Activated naive CD4-positive, alpha-beta T cell treated with anti-CD3 and anti-CD28 coated beads, Interleukin-2, amount 50 U/mL, for 16 hours (primary cell): ENCODE data around the gene BCDIN3D.

Experiments
- DNase-seq: peaks from one replicate; pipeline ENCODE4 v3.0.0-alpha.2; 2020

Gene BCDIN3D

GRCh38 chr12:49813131-49813530 lies 29.8 kb downstream of the BCDIN3D start:
- no peak for DNase-seq

- no peak for DNase-seq
Measured at GRCh38 chr12:49811961-49812401, 30.9 kb downstream of the BCDIN3D start.

- no peak for DNase-seq
Measured at GRCh38 chr12:49811136-49811535, 31.8 kb downstream of the BCDIN3D start.

- DNase-seq, result no peak
Measured at GRCh38 chr12:49809906-49810389, 33.0 kb downstream of the BCDIN3D start.

- no peak for DNase-seq
Measured at GRCh38 chr12:49809381-49809905, 33.5 kb downstream of the BCDIN3D start.

- DNase-seq, result no peak
Measured at GRCh38 chr12:49808686-49809380, 34.1 kb downstream of the BCDIN3D start.

GRCh38 chr12:49807991-49808580 lies 34.8 kb downstream of the BCDIN3D start:
- DNase-seq, result no peak

- no peak for DNase-seq
Measured at GRCh38 chr12:49806877-49807276, 36.0 kb downstream of the BCDIN3D start.

- no peak for DNase-seq
Measured at GRCh38 chr12:49806321-49806813, 36.5 kb downstream of the BCDIN3D start.

GRCh38 chr12:49805409-49805808 lies 37.5 kb downstream of the BCDIN3D start:
- DNase-seq, result no peak

- DNase-seq, result no peak
Measured at GRCh38 chr12:49804821-49805220, 38.1 kb downstream of the BCDIN3D start.

GRCh38 chr12:49803693-49804450 lies 39.0 kb downstream of the BCDIN3D start:
- DNase-seq, result no peak

GRCh38 chr12:49801141-49802063 lies 41.5 kb downstream of the BCDIN3D start:
- DNase-seq, result no peak

- no peak for DNase-seq
Measured at GRCh38 chr12:49800421-49801140, 42.3 kb downstream of the BCDIN3D start.

GRCh38 chr12:49798934-49799333 lies 44.0 kb downstream of the BCDIN3D start:
- no peak for DNase-seq

- DNase-seq, result no peak
Measured at GRCh38 chr12:49798248-49798647, 44.7 kb downstream of the BCDIN3D start.

- no peak for DNase-seq
Measured at GRCh38 chr12:49797449-49797776, 45.5 kb downstream of the BCDIN3D start.

- no peak for DNase-seq
Measured at GRCh38 chr12:49796606-49797448, 46.1 kb downstream of the BCDIN3D start.

GRCh38 chr12:49796155-49796554 lies 46.8 kb downstream of the BCDIN3D start:
- no peak for DNase-seq

- no peak for DNase-seq
Measured at GRCh38 chr12:49795654-49796105, 47.2 kb downstream of the BCDIN3D start.
